ENCODE measurements around the gene REXO5. TPM values are rescaled to one million over a fixed set of nuclear protein-coding genes. Genes with fewer than 3 reads are reported as not detected.

REXO5 gene
- total and polyA plus RNA-seq, 12 donors = 2.0 to 6.9 (median 4.8) TPM

DNA sequence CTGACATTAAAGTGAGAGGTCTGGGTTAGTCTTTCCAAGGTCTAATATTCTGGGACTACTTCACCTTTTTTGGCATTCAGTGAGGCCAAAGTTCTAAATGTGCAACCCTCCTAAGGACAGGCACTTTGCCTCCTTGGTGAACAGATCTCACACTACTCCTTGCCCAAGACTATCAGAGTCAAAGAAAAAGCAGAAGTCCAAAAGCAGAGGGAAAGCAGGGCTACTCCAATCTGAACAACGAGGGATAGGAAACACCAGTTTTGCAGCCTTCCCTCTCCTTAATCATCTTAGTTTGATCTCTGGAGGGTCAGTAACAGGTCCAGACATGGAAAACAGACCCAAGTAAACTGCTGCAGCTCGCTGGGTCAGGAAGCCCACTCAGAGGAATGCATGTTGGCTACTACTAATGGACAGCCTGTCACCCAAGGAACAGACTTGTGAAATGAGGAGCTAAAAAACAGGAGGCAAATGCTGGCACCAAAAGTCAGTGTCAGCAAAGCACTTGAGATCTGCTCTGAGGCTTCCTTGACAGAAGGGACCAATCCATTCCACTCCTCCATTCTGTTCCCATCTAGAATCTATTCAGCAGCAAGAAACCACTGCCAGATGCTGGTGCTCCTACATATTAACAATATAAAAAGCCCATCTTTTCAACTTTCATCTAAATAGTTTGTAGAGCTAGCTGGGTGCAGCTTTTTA is 63.9 kb downstream of the REXO5 start:
- ATAC-seq = no peak
- H3K9me3 ChIP-seq = no peaks in the 10 kb centered on the region
- peaks cover 28 to 100% (median 89%) of the 10 kb centered on the region in 9 donors for H3K4me1 ChIP-seq
- no peaks in the 10 kb centered on the region for H3K27me3 ChIP-seq
- H3K36me3 ChIP-seq = no peaks in the 10 kb centered on the region
- peak overlapping the region; percentile 3 to 71 (median 46) for H3K27ac ChIP-seq
- WGBS, 2 donors = 46 to 64% methylated on average over 2 of the region's 2 CpGs
- no peak for DNase-seq
- TF ChIP-seq, protein P1, sequence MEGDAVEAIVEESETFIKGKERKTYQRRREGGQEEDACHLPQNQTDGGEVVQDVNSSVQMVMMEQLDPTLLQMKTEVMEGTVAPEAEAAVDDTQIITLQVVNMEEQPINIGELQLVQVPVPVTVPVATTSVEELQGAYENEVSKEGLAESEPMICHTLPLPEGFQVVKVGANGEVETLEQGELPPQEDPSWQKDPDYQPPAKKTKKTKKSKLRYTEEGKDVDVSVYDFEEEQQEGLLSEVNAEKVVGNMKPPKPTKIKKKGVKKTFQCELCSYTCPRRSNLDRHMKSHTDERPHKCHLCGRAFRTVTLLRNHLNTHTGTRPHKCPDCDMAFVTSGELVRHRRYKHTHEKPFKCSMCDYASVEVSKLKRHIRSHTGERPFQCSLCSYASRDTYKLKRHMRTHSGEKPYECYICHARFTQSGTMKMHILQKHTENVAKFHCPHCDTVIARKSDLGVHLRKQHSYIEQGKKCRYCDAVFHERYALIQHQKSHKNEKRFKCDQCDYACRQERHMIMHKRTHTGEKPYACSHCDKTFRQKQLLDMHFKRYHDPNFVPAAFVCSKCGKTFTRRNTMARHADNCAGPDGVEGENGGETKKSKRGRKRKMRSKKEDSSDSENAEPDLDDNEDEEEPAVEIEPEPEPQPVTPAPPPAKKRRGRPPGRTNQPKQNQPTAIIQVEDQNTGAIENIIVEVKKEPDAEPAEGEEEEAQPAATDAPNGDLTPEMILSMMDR (IDR thresholded peaks at IDR 0.05) = no peak
- intact Hi-C loops (cut with DNase I) = no loop called here
- no peak overlapping the region for H3K4me3 ChIP-seq

DNA sequence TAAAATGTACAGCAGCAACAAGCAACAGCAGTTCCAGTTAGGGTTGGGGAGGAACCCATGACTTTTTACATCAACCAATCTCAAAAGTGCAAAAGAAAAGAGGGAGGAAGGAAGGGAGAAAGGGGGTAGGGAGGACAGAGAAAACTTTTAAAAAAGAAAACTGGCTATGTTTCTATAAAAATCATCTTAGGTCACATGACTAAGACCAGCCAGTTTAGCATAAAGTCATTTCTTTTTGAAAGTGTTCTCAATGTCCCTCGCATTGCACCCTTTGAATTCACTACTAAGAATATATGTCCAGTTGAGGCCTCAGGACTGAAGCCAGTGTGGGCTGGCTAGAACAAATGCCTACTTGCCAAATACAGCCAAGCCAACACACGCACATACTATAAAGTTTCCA is 64.9 kb downstream of the REXO5 start:
- TF ChIP-seq, protein P1 (IDR thresholded peaks at IDR 0.05) = no peak
- Histone ChIP-seq H3K4me1 (peaks cover 22 to 97% (median 83%) of the 10 kb centered on the region in 9 donors), H3K27ac (peak overlapping the region in 5 of 10 donors; percentile 0 to 71 (median 37)), H3K9me3 (no peaks in the 10 kb centered on the region), H3K27me3 (no peaks in the 10 kb centered on the region), H3K4me3 (no peak overlapping the region), H3K36me3 (no peaks in the 10 kb centered on the region)
- intact Hi-C loops (cut with DNase I) = no loop called here
- 35 to 92% methylated on average over 2 of the region's 2 CpGs for WGBS, 2 donors
- no peak for ATAC-seq
- DNase-seq = no peak

DNA sequence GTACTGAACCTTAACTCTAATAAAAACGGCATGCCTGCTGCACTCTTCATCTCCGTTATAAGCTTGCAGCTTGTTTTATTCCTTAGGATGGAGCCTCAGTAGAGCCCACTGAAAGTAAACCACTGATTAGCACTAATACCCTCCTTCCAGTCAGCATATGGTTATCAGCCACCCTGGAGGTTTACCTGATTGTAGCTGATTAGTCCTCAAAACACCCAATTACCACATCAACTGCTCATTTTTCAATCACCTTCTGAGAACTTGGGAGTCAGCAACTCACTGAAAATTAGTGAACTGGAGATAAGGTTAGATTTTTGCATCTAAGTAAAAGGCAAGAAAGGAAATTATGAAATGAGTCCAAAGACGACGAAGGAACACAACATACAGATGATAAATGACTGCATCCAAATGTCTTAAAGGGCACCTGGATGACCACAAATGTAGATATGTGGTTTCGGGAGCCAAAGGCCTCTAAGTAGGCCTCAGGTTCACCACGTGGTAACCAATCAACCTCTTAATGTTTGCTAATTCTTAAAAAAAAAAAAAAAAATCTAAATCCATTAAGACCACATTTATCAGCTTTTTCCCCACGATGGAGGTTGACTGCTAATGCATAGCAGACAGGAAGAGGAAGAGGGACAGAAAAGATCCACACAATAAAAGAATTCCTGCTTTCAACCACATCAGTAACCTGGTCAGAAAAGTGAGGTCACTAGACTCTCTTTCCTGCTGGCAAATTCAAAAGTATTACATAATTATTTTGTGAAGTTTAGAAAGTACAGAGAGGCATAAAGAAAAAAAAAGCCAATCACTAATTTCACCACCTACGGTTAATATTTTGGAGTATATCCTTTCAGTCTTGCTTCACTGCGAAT is 65.9 kb downstream of the REXO5 start:
- H3K4me3 ChIP-seq = no peak overlapping the region
- H3K27ac ChIP-seq = peak overlapping the region in 2 of 10 donors; percentile 0 to 71
- peaks cover 15 to 89% (median 74%) of the 10 kb centered on the region in 9 donors for H3K4me1 ChIP-seq
- WGBS, 2 donors = 83% methylated on average over 9 of the region's 9 CpGs
- intact Hi-C loops (cut with DNase I) = no loop called here
- TF ChIP-seq, protein P1 (IDR thresholded peaks at IDR 0.05) = no peak
- DNase-seq (no peak), ATAC-seq (no peak)
- no peaks in the 10 kb centered on the region for H3K9me3 ChIP-seq
- H3K27me3 ChIP-seq = no peaks in the 10 kb centered on the region
- no peaks in the 10 kb centered on the region for H3K36me3 ChIP-seq

DNA sequence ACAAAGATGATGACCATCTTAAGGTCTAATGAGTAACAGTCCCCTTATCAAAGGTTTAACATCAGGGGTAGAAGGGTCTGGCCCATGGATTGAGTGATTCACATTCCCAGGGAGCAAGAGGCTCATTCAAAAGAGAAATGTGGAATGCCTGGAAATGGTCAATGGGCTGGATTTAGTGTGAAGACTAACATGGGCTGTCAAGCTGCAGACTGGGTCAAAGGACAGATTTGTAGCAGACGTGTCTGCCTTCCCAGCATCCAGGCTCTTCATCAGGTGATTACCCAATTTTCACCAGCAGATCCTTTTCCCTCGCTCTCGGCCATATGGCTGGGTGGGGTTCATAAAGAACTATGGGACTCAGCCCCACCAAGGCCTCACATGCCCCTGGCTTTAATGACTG is 67.0 kb downstream of the REXO5 start:
- DNase-seq (no peak), ATAC-seq (no peak)
- Histone ChIP-seq H3K4me1 (peaks cover 16 to 89% (median 69%) of the 10 kb centered on the region in 9 donors), H3K27ac (peak overlapping the region in 1 of 10 donors; percentile 67), H3K36me3 (no peaks in the 10 kb centered on the region), H3K27me3 (no peaks in the 10 kb centered on the region), H3K9me3 (no peaks in the 10 kb centered on the region), H3K4me3 (no peak overlapping the region)
- 92 to 99% methylated on average over 3 of the region's 3 CpGs for WGBS, 2 donors
- intact Hi-C loops (cut with DNase I) = no loop called here
- TF ChIP-seq, protein P1 (IDR thresholded peaks at IDR 0.05) = no peak
